Cardiac muscle cell (in vitro differentiated cells and primary cell): ENCODE results near the gene PSMC3IP. TPM values are rescaled to one million over a fixed set of nuclear protein-coding genes. Genes with fewer than 3 reads are reported as not detected.
"Not testable (repeated sequence)": the region's sequence is repeated elsewhere in the genome, so short reads cannot be mapped to it uniquely, and the experiment has no call there.

ENCODE experiments used
- DNase-seq, 2 donors: peaks; one replicate each; pipeline versions ENCODE4 v3.0.0 to v3.0.0-alpha.2; 2010 to 2017; ENCODE audit warnings: low read depth in 1 of 2, low spot score in 1 of 2
- H3K27ac ChIP-seq: fragments of 200-600 bp; sonication (generic); 2 replicates; pipeline ENCODE4 v1.5.1; 2016
- H3K27me3 ChIP-seq: fragments of 200-600 bp; sonication (generic); 2 replicates; pipeline ENCODE4 v1.6.0; 2016; ENCODE audit warnings: control low read depth
- H3K36me3 ChIP-seq: fragments of 200-600 bp; sonication (generic); 2 replicates; pipeline ENCODE4 v1.5.1; 2016; ENCODE audit warnings: control low read depth
- H3K4me1 ChIP-seq: fragments of 200-600 bp; sonication (generic); 2 replicates; pipeline ENCODE4 v1.8.1; 2017; ENCODE audit warnings: low read depth, mild to moderate bottlenecking, mixed run types
- H3K4me3 ChIP-seq: fragments of 200-600 bp; sonication (generic); 2 replicates; pipeline ENCODE4 v1.5.1; 2016; ENCODE audit warnings: mild to moderate bottlenecking
- H3K9me3 ChIP-seq: fragments of 200-600 bp; sonication (generic); 2 replicates; pipeline ENCODE4 v1.5.1; 2017; ENCODE audit warnings: low read depth, mild to moderate bottlenecking, control low read depth
- polyA plus RNA-seq: library from polyadenylated mRNA; unstranded; fragments of >200 nt; fragmentation: Nextera tagmentation; extraction: Ambion mirVana; gene quantifications from 2 replicates; pipeline ENCODE4 v1.2.1, GENCODE V29; 2016
- total RNA-seq: library from RNA; depleted of rRNA; stranded (reverse); fragments of >200 nt; gene quantifications from 2 replicates; pipeline ENCODE4 v1.2.3, GENCODE V29; 2016
- TF ChIP-seq, protein P1 (sequence below): IDR thresholded peaks from 2 replicates; pipeline ENCODE4 v1.5.1; 2012; ENCODE audit warnings: low read depth, mild to moderate bottlenecking, low read length

Gene PSMC3IP, protein sequence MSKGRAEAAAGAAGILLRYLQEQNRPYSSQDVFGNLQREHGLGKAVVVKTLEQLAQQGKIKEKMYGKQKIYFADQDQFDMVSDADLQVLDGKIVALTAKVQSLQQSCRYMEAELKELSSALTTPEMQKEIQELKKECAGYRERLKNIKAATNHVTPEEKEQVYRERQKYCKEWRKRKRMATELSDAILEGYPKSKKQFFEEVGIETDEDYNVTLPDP
- total RNA-seq (6.2 and 6.6 TPM in 2 replicates), polyA plus RNA-seq (9.1 and 14.0 TPM in 2 replicates)

DNA sequence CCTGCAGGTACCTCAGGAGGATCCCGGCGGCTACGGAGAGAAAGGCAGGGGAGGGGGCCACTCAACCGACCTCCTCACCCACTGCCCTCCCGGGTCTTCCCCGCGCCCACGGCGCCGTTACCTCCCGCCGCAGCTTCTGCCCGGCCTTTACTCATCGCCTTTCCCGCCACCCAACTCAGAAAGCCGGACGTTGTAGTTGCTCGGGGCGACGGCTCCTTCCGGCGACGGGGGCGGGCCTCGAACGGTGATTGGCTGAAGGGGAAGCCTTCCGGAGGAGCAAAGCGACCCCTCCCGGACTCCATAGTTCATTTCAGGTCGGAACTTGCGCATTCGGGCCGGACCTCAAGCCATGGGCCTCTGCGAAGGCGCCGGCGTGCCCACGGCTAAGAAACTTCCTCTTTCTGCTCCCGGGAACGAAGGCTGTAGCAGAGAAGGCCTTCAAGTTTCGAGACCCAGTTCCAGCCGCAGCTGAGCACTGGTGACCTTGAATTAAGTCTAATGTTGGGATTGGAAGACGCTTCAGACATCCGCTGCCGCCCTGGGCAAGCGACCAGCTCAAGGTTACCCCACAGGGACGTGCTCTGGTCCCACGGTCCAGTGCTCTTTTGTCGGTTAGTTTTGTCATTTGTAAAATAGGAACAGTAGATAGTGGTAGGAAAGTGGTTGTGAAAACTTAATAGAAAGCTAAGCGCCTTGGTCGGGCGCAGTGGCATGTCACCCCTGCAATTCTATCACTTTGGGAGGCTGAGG lies at the start of gene PSMC3IP:
PSMC3IP (minus strand) TSS at position 198 of the 750 bp plus-strand sequence; CDS start at position 155, 43 bp downstream.
- DNase-seq, result peak; percentile 95 to 96
- peaks cover 28% of the 10 kb centered on the region for H3K36me3 ChIP-seq
- H3K4me1 ChIP-seq, result no peaks in the 10 kb centered on the region
- no peaks in the 10 kb centered on the region for H3K27me3 ChIP-seq
- peak within 1 kb of the TSS; percentile 72 for H3K27ac ChIP-seq
- H3K9me3 ChIP-seq, result no peaks in the 10 kb centered on the region
- peak within 1 kb of the TSS; percentile 64 for H3K4me3 ChIP-seq
- TF ChIP-seq, protein P1, sequence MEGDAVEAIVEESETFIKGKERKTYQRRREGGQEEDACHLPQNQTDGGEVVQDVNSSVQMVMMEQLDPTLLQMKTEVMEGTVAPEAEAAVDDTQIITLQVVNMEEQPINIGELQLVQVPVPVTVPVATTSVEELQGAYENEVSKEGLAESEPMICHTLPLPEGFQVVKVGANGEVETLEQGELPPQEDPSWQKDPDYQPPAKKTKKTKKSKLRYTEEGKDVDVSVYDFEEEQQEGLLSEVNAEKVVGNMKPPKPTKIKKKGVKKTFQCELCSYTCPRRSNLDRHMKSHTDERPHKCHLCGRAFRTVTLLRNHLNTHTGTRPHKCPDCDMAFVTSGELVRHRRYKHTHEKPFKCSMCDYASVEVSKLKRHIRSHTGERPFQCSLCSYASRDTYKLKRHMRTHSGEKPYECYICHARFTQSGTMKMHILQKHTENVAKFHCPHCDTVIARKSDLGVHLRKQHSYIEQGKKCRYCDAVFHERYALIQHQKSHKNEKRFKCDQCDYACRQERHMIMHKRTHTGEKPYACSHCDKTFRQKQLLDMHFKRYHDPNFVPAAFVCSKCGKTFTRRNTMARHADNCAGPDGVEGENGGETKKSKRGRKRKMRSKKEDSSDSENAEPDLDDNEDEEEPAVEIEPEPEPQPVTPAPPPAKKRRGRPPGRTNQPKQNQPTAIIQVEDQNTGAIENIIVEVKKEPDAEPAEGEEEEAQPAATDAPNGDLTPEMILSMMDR, result peak; percentile 41

DNA sequence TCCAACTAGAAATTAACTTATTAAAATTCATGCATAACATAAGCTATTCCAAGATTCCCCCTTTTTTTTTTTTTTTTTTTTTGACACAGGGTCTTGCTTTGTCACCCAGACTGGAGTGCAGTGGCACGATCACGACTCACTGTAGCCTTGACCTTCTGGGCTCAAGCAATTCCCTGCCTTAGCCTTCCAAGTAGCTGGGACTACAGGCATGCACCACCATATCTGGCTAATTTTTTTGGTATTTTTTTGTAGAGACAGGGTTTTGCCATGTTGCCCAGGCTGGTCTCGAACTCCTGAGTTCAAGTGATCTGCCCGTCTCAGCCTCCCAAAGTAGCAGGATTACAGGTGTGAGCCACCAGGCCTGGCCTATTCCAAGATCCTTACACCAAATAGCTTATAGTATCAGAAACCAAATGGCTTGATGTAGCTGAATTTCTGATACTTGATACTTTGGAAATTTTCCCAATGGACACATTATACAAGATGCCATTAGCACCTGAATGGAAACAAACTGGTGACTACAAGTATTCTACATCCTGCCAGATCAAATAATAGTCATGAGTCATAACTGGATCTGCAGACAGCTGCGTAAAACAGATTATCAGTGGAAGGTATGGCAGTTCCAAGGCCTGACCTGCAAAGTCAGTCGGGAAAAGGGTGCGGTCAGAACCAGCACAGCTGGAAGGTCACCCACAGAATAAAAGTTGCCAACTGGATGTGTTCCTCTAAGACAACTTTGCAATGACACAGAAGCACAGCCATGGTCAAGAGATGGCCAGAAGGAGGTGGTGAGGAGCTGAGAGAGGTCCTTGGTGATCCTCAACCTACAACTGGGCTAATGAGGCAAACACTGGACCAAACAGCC lies 46.4 kb upstream of the PSMC3IP start:
- Histone ChIP-seq H3K4me1 (peaks cover 4% of the 10 kb centered on the region), H3K4me3 (no peak overlapping the region), H3K9me3 (no peaks in the 10 kb centered on the region), H3K27ac (no peak overlapping the region), H3K36me3 (no peaks in the 10 kb centered on the region), H3K27me3 (no peaks in the 10 kb centered on the region)
- TF ChIP-seq, protein P1, result no peak
- no peak for DNase-seq

DNA sequence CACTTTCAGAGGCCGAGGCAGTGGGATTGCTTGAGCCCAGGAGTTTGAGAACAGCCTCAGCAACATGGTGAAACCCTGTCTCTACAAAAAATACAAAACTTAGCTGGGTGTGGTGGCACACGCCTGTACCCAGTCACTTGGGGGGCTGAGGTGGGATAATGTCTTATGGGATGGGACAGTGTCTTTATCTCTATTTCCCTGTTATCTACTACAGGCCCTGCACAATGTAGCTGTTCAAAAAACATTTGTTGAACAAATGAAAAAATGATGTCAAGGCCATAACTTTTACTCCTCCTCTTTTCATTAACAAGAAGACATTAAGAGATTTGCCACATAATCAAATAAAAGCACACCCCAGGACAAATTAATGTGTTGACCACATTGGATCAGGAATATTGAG lies 45.7 kb upstream of the PSMC3IP start:
- Histone ChIP-seq H3K4me3 (no peak overlapping the region), H3K27ac (no peak overlapping the region), H3K9me3 (no peaks in the 10 kb centered on the region), H3K4me1 (peaks cover 11% of the 10 kb centered on the region), H3K36me3 (no peaks in the 10 kb centered on the region), H3K27me3 (no peaks in the 10 kb centered on the region)
- DNase-seq, result no peak
- TF ChIP-seq, protein P1, result no peak

DNA sequence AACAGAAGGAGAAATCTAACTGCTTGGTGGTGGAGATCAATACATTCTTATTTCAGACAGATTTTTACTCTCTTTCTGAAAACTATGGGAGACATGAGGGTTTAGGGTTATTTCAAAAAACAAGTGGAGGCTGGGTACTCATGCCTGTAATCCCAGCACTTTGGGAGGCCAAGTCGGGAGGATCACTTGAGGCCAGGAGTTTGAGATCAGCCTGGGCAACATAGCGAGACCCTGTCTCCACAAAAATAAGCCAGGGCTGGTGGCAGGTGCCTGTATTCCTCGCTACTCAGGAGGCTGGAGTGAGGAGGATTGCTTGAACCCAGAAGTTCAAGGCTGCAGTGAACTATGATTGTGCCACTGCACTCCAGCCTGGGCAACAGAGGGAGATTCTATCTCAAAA lies 44.5 kb upstream of the PSMC3IP start:
- H3K36me3 ChIP-seq, result not testable (repeated sequence)

DNA sequence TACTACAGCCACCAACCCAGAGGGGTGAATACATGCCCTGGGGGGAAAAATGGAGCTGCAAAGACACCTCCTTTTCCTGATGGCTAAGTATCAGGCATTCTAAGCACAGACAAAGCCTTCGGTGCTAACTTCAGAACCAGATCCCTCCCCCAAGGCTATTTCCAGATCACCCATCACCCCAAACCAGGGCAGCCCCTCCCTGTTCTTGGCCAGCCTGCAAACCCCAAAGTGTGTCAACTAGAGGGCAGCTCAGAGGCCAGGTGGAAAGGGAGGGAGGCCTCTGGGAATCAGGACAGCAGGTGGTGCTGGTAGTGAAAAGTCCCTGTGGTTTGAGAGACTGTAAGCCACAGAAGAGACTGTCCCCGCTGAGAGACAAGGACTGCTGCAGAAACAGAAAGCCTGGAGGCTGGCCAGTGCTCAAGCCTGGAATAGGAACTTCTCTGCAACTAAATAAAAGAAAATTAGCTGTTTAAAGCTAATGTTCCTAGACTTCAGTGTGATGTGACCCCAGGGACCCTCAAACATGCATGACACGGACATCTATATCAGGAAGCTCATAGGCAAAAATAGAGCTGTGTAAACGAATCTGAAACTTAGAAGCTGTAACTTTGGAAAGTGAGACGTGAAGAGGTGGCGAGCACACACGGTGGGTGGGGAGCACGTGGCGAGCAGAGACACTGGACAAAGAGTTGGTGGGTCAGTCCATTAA lies 41.1 kb upstream of the PSMC3IP start:
- Histone ChIP-seq H3K27me3 (no peaks in the 10 kb centered on the region), H3K4me3 (no peak overlapping the region), H3K27ac (peak overlapping the region; percentile 88), H3K36me3 (peaks cover 10% of the 10 kb centered on the region), H3K4me1 (peaks cover 15% of the 10 kb centered on the region), H3K9me3 (no peaks in the 10 kb centered on the region)
- DNase-seq, result peak in 1 of 2 donors; percentile 69
- TF ChIP-seq, protein P1, result peak; percentile 7

More for the DNA sequence above, 44.5 kb upstream of the PSMC3IP start:
- H3K27me3 ChIP-seq, H3K9me3 ChIP-seq, H3K4me3 ChIP-seq, DNase-seq, H3K27ac ChIP-seq: not testable (repeated sequence)
- H3K4me1 ChIP-seq, result peaks cover 15% of the 10 kb centered on the region
